Measurements from ENCODE around the gene AMN1. TPM values are rescaled to one million over a fixed set of nuclear protein-coding genes. Genes with fewer than 3 reads are reported as not detected.

AMN1 gene
- total and polyA plus RNA-seq, 2 of the 13 experiments (the other 11 are each of a cell fraction or from before 2014, with no cell fraction given): 7.5 to 26.5 TPM

DNA sequence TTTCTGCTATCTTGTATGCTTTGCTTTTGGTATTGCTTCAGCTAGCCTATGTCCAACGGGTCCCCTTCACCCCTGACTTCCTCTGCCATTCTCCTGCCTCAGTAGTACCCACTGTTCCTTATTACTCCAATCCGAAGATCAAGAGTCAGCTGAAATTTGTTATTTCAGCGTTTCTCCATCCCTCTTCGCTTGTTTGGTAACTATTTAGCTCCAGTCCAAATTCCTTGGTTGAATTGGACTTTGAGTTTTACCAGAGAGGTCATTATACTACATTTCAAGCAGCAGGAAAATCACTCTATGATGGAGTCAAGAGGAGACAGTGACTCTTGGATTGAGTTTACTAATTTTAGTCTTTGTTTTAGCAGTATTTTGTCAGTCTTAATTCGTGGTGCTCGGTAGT is 64.8 kb downstream of the AMN1 start (continued):
- TF ChIP-seq, protein P1, sequence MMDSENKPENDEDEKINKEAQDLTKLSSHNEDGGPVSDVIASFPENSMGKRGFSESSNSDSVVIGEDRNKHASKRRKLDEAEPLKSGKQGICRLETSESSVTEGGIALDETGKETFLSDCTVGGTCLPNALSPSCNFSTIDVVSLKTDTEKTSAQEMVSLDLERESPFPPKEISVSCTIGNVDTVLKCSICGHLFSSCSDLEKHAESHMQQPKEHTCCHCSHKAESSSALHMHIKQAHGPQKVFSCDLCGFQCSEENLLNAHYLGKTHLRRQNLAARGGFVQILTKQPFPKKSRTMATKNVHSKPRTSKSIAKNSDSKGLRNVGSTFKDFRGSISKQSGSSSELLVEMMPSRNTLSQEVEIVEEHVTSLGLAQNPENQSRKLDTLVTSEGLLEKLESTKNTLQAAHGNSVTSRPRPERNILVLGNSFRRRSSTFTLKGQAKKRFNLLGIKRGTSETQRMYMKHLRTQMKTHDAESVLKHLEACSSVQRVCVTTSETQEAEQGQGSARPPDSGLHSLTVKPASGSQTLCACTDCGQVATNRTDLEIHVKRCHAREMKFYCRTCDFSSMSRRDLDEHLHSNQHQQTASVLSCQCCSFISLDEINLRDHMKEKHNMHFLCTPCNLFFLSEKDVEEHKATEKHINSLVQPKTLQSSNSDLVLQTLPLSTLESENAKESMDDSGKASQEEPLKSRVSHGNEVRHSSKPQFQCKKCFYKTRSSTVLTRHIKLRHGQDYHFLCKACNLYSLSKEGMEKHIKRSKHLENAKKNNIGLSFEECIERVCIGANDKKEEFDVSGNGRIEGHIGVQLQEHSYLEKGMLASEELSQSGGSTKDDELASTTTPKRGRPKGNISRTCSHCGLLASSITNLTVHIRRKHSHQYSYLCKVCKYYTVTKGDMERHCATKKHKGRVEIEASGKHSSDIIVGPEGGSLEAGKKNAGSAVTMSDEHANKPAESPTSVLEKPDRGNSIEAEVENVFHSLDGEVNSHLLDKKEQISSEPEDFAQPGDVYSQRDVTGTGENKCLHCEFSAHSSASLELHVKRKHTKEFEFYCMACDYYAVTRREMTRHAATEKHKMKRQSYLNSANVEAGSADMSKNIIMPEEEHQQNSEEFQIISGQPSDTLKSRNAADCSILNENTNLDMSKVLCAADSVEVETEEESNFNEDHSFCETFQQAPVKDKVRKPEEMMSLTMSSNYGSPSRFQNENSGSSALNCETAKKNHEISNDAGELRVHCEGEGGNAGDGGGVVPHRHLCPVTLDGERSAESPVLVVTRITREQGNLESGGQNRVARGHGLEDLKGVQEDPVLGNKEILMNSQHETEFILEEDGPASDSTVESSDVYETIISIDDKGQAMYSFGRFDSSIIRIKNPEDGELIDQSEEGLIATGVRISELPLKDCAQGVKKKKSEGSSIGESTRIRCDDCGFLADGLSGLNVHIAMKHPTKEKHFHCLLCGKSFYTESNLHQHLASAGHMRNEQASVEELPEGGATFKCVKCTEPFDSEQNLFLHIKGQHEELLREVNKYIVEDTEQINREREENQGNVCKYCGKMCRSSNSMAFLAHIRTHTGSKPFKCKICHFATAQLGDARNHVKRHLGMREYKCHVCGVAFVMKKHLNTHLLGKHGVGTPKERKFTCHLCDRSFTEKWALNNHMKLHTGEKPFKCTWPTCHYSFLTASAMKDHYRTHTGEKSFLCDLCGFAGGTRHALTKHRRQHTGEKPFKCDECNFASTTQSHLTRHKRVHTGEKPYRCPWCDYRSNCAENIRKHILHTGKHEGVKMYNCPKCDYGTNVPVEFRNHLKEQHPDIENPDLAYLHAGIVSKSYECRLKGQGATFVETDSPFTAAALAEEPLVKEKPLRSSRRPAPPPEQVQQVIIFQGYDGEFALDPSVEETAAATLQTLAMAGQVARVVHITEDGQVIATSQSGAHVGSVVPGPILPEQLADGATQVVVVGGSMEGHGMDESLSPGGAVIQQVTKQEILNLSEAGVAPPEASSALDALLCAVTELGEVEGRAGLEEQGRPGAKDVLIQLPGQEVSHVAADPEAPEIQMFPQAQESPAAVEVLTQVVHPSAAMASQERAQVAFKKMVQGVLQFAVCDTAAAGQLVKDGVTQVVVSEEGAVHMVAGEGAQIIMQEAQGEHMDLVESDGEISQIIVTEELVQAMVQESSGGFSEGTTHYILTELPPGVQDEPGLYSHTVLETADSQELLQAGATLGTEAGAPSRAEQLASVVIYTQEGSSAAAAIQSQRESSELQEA (CRISPR knock-in tag; IDR thresholded peaks at IDR 0.05; ENCODE audit: not compliant biosample characterization): no peak
- 0 out of 2 replicates have a peak, but pooled peaks have one; percentile 22 for TF ChIP-seq LCORL (IDR thresholded peaks at IDR 0.05)
- TF ChIP-seq LCORL (CRISPR knock-in tag; IDR thresholded peaks at IDR 0.05): no peak
- no peak for TF ChIP-seq ZNF180 (CRISPR knock-in tag; IDR thresholded peaks at IDR 0.05; ENCODE audit: borderline replicate concordance, low read depth)
- TF ChIP-seq SIN3A (IDR thresholded peaks at IDR 0.05; ENCODE audit: borderline replicate concordance, low read depth, low read length): no peak
- no peak for TF ChIP-seq ZNF557 (CRISPR knock-in tag; IDR thresholded peaks at IDR 0.05)
- TF ChIP-seq ZFX (CRISPR knock-in tag; IDR thresholded peaks at IDR 0.05; ENCODE audit: low read depth): no peak
- no peak for TF ChIP-seq ZNF138 (CRISPR knock-in tag; IDR thresholded peaks at IDR 0.05; ENCODE audit: low read depth)
- TF ChIP-seq TOPORS (CRISPR knock-in tag; IDR thresholded peaks at IDR 0.05): no peak
- TF ChIP-seq REL (CRISPR knock-in tag; conservative IDR thresholded peaks at IDR 0.05): no peak
- TF ChIP-seq, protein P2, sequence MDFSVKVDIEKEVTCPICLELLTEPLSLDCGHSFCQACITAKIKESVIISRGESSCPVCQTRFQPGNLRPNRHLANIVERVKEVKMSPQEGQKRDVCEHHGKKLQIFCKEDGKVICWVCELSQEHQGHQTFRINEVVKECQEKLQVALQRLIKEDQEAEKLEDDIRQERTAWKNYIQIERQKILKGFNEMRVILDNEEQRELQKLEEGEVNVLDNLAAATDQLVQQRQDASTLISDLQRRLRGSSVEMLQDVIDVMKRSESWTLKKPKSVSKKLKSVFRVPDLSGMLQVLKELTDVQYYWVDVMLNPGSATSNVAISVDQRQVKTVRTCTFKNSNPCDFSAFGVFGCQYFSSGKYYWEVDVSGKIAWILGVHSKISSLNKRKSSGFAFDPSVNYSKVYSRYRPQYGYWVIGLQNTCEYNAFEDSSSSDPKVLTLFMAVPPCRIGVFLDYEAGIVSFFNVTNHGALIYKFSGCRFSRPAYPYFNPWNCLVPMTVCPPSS (IDR thresholded peaks at IDR 0.05): no peak
- no peak for TF ChIP-seq ZC3H13 (CRISPR knock-in tag; IDR thresholded peaks at IDR 0.05)
- TF ChIP-seq TGIF2 (CRISPR knock-in tag; IDR thresholded peaks at IDR 0.05): no peak
- no peak for TF ChIP-seq PPARG (CRISPR knock-in tag; conservative IDR thresholded peaks at IDR 0.05)
- TF ChIP-seq NR2F6 (IDR thresholded peaks at IDR 0.05): no peak
- no peak for TF ChIP-seq NR2F6 (CRISPR knock-in tag; IDR thresholded peaks at IDR 0.05)
- no peak for TF ChIP-seq ZNF577 (CRISPR knock-in tag; IDR thresholded peaks at IDR 0.05; ENCODE audit: borderline replicate concordance, low read depth)
- TF ChIP-seq ZNF460 (CRISPR knock-in tag; IDR thresholded peaks at IDR 0.05; ENCODE audit: borderline replicate concordance): no peak
- TF ChIP-seq, protein P3, sequence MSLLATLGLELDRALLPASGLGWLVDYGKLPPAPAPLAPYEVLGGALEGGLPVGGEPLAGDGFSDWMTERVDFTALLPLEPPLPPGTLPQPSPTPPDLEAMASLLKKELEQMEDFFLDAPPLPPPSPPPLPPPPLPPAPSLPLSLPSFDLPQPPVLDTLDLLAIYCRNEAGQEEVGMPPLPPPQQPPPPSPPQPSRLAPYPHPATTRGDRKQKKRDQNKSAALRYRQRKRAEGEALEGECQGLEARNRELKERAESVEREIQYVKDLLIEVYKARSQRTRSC (CRISPR knock-in tag; IDR thresholded peaks at IDR 0.05; ENCODE audit: low read depth): no peak
- TF ChIP-seq HOXD1 (CRISPR knock-in tag; IDR thresholded peaks at IDR 0.05): no peak
- TF ChIP-seq EZH2 (conservative IDR thresholded peaks at IDR 0.05; ENCODE audit: low read depth, low read length): no peak
- peak; percentile 50; the same call in 1 of the 2 replicates for TF ChIP-seq NCOR1 (IDR thresholded peaks at IDR 0.05; ENCODE audit: borderline replicate concordance, low read length)

All from HepG2 (cell line).